Activated CD4-positive, alpha-beta T cell treated with anti-CD3 and anti-CD28 coated beads, Interleukin-2, Interleukin-4, amounts not matched to agents 100 ng/mL and 50 ng/mL, durations not matched to agents 16 hours and 8 hours (primary cell): Measurements from ENCODE around the gene CASP3.
A peak's percentile ranks its signal among the peaks of the same experiment; 100 is the strongest.

Experiments used
- DNase-seq: peaks from one replicate; pipeline ENCODE4 v3.0.0-alpha.2; 2020; ENCODE audit warnings: low spot score

The CASP3 gene

GRCh38 chr4:184649026-184649970 lies at the start of gene CASP3, which contains the start of gene PRIMPOL:
TSS of gene CASP3 (minus strand) at chr4:184649447. CDS start at chr4:184638453, 10,994 bp downstream.
TSS of gene PRIMPOL (plus strand) at chr4:184649738. CDS start at chr4:184657141, 7,403 bp downstream.
- DNase-seq = peak; percentile 97

GRCh38 chr4:184697956-184698355 lies 48.7 kb upstream of the CASP3 start:
- no peak for DNase-seq

- DNase-seq = no peak
Observed at GRCh38 chr4:184695178-184695896, 46.1 kb upstream of the CASP3 start.

- no peak for DNase-seq
Observed at GRCh38 chr4:184694412-184694956, 45.2 kb upstream of the CASP3 start.

- no peak for DNase-seq
Observed at GRCh38 chr4:184693056-184693455, 43.8 kb upstream of the CASP3 start.

GRCh38 chr4:184689681-184690080 lies 40.4 kb upstream of the CASP3 start:
- no peak for DNase-seq

GRCh38 chr4:184688447-184688846 lies 39.2 kb upstream of the CASP3 start:
- peak; percentile 42 for DNase-seq

- no peak for DNase-seq
Observed at GRCh38 chr4:184688005-184688404, 38.8 kb upstream of the CASP3 start.

GRCh38 chr4:184684491-184685189 lies 35.4 kb upstream of the CASP3 start:
- no peak for DNase-seq

GRCh38 chr4:184681916-184682315 lies 32.7 kb upstream of the CASP3 start:
- DNase-seq = no peak

GRCh38 chr4:184680698-184681097 lies 31.5 kb upstream of the CASP3 start:
- DNase-seq = no peak

GRCh38 chr4:184675821-184676492 lies 26.7 kb upstream of the CASP3 start:
- no peak for DNase-seq

- no peak for DNase-seq
Observed at GRCh38 chr4:184675018-184675417, 25.8 kb upstream of the CASP3 start.

- no peak for DNase-seq
Observed at GRCh38 chr4:184674011-184674410, 24.8 kb upstream of the CASP3 start.

- no peak for DNase-seq
Observed at GRCh38 chr4:184672741-184673140, 23.5 kb upstream of the CASP3 start.

- DNase-seq = no peak
Observed at GRCh38 chr4:184671101-184671500, 21.9 kb upstream of the CASP3 start.

- DNase-seq = no peak
Observed at GRCh38 chr4:184669251-184669650, 20.0 kb upstream of the CASP3 start.

GRCh38 chr4:184668511-184669114 lies 19.4 kb upstream of the CASP3 start:
- DNase-seq = peak; percentile 57

- no peak for DNase-seq
Observed at GRCh38 chr4:184668096-184668495, 18.8 kb upstream of the CASP3 start.

GRCh38 chr4:184666670-184667069 lies 17.4 kb upstream of the CASP3 start:
- DNase-seq = no peak
